HG02981 (cell line): ENCODE results near the gene CDYL2.

Experiments used
- ATAC-seq: cut with Tn5 transposase; IDR thresholded peaks from one replicate; pipeline ENCODE4 v1.9.1; 2021; ENCODE audit warnings: mild to moderate bottlenecking, moderate library complexity; ENCODE audit not compliant: unreplicated experiment

The CDYL2 gene

DNA sequence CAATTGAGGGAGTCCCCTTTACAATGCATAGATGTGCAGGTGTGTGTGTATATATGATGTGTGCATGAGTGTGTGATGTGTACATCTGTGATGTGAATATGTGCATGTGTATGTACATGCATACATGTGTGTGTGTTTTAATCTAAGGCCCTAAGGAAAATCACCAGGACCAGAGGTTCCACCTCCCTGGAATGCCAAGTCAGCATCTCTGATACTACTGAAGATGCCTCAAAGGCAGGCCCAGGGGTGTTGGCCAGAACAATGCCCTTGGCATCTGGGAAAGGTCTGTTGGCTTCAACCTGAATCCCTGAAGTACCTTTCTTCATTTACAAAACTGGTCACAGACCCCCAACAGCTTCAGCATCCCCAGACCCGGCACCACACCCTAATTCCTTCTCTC, 129.5 kb downstream of the CDYL2 start:
- ATAC-seq = no peak

- ATAC-seq = no peak
Measured at GRCh38 chr16:80672379-80672778, 132.0 kb downstream of the CDYL2 start.

DNA sequence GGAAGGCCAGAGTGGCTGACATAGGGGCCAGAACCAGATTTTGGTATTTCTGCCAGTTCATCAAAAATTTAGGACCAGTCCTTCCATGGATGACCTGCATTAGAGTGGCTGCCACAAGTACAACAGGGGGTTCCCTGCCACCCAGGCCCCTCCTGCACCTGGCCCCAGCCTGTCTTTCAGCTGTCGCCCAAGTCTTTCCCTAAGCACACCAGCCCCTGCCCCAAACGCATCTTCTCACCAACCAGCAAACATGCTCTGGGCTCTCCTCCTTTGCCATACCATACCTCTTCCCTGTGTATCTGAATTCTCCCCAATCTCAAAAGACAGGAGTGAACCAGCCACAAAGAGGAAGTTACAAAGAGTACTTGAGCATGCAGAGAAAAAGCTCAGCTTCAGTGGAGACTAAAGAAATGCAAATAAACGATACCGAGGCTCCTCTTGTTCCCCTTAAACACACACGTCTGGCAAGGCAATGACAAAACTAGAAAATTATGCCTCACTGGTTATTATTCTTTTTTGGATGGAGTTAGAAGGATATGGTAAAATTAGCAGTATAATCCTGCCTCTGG, 133.0 kb downstream of the CDYL2 start:
- ATAC-seq = peak; percentile 56

- no peak for ATAC-seq
Measured at GRCh38 chr16:80670170-80670865, 134.1 kb downstream of the CDYL2 start.

- no peak for ATAC-seq
Measured at GRCh38 chr16:80669673-80670072, 134.7 kb downstream of the CDYL2 start.

DNA sequence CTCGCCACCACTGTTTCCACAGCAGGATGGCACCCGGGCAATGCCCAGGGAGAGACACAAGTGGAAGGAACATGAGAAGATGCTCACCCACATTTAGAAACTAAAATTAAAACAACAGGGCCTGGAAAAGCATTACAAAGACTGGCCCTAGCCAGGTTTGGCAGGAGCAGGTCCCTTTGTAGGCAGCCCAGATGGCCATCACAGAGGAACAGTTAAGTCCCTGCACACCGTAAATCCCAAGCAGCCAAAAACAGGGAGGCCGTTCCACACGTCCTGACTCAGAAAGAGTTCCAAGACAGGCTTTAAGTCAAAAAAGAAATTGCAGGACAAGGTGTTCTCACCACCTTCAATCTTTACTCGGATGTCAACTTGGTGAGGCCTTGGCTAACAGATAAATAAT, 136.5 kb downstream of the CDYL2 start:
- no peak for ATAC-seq

- ATAC-seq = no peak
Measured at GRCh38 chr16:80667251-80667560, 137.2 kb downstream of the CDYL2 start.

DNA sequence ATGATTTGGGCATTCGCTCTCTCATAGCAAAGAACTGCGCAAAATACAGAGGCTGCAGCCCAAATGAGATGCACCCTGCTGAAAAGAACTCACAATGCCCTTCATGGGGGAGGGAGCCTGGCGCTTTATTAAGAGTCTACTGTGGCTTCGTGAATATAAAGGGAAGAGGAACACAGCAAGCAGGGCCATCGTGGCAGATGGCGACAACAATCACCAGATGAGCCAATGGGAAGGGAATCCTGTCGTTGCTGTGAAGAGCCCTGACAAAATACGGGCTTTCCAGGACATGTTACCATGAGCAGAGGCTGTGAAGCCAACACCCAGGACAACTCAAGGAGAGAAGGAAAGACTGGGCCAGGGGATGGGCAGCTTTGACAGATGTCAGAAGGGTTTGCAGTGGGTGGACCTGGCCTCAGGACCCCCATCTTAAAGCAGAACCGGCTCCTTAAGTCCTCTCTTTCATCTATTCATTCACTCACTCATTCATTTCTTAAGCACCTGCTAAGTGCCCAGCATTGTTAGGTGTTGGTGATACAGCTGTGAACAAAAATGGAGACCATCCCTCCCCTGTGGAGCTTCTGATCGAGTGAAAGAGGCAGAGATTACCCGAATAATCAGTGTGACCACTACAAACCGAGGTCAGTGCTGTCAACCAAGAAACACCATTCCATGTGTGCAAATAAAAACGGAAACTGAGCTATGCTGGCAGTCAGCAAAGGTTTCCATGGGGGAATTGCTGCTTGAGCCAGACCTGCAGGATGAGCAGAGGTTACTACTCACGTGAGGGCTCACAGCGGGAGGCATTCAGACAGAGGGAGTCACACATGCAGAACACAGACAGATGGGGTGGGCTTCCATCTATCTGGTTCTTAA, 137.8 kb downstream of the CDYL2 start:
- ATAC-seq = no peak

DNA sequence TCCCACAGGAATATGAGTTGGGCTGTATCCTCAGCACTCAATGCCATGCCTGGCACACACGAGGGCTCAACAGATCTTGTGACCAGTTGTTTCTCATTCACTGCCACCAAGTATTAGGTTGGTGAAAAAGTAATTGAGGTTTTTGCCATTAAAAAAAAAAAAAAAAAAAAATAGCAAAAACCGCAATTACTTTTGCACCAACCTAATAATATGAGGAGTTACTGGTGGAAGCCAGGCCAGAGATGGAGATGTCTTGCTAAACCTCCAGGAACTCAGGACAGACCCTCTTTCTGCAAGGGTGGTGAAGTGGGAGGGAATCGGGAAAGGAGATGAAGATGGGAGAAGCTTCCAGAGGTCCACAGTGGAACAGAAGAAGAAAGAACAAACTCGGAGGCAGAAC, 139.0 kb downstream of the CDYL2 start:
- ATAC-seq = no peak

- no peak for ATAC-seq
Measured at GRCh38 chr16:80664786-80665185, 139.6 kb downstream of the CDYL2 start.

DNA sequence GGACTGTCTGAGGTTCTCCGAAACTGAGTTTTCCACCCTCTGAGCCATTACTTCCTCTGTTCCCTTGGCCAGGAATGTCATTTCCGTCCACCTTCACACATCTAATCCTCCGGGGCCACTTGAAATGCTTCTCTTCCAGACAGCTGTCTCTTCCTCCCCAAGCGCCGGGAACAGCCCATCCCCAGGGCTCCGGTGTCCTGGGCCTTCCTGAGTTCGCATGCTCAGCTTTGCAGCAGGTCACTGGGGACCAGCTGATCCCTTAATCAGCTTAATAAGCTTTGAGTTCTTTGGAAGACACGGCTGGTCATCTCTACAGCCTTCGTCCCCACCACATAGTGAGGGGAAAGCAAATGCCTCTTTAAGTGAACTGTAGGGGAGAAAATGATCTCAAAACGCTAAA, 140.2 kb downstream of the CDYL2 start:
- no peak for ATAC-seq

DNA sequence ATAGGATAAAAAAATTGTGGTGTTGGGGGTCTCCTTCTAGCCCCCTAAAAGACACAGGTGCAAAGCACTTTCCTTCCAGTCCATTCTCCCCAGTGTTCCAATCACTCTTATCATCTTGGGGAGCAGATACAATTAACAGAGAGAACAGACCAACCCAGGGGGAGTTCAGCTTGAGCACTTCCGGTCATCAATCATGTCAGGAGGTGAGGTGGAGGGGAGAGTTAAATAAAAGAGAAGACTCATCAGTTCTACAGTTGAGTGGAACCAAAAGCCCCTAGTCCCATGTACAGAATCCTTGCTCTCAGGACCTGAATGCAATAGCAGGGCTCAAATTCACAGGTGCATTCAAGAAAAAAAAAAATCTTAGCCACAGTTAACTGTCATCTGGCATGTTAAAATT, 141.3 kb downstream of the CDYL2 start:
- ATAC-seq = no peak

DNA sequence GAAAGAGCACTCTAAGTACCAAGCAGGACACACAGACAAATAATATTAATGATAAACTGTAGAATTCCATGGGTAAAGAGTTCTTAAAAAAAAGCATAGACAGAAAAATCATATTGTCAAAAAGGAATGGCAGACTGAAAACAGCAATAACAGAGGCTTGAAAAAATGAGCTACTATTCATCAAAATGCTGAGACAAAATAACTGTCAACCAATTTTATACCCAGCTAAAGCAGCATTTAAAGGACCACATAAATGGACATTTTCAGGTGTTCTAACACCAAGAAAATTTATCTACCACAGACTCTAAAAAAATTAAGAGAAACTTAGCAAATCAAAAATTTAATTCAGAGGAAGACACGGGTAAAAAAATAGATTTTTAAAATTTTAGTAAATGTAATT, 144.5 kb downstream of the CDYL2 start:
- no peak for ATAC-seq

DNA sequence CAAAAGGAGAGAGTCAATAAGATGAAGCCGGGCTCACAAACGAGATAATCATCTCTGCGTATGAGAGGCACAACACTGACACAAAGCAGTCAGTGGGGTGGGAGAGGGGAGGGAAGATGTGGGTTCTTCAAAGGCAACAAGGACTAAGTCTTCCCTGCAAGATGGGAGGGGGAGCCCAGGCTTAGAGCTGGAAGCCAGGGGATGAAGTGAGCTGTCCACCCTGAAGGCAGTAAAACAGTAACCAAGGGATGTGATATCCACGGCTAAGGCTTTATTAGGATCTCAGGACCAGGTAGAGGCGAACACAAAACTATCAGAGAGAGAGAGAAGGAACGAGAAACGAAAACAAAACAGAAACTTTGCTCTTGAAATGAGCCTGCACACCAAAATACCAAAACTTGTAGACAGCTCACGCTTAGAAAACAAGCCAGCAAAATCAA, 147.7 kb downstream of the CDYL2 start:
- ATAC-seq = peak; percentile 87

GRCh38 chr16:80656161-80656560, 148.2 kb downstream of the CDYL2 start:
- no peak for ATAC-seq

GRCh38 chr16:80655751-80656150, 148.6 kb downstream of the CDYL2 start:
- no peak for ATAC-seq

- no peak for ATAC-seq
Measured at GRCh38 chr16:80654094-80654862, 150.1 kb downstream of the CDYL2 start.

GRCh38 chr16:80652441-80652840, 152.0 kb downstream of the CDYL2 start:
- ATAC-seq = no peak

DNA sequence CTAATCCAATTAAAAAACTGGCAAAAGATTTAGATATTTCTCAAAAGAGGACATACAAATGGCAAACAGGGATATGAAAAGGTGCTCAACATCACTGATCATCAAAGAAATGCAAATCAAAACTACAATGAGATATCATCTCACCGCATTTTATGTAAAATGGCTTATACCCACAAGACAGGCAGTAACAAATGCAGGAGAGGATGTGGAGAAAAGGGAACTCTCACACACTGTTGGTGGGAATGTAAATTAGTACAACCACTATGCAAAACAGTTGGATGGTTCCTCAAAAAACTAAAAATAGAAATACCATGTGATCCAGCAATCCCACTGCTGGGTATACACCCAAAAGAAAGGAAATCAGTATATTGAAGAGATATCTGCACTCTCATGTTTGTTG, 154.1 kb downstream of the CDYL2 start:
- peak; percentile 68 for ATAC-seq

DNA sequence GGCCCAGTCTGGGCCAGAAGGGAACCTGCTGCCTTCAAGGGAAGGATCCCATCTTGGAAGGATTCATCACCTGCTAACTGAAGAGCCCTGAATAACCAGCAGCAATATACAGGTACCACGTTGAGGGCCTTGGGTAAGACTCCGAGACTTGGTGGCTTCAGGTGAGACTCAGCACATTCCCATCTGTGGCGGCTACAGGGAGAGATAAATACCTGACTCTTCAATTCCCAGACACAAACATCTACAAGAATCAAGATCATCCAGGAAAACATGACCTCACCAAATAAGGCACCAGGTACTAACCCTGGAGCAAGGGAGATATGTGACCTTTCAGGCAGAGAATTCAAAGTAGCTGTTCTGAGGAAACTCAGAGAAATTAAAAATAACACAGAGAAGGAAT, 164.1 kb downstream of the CDYL2 start:
- no peak for ATAC-seq

DNA sequence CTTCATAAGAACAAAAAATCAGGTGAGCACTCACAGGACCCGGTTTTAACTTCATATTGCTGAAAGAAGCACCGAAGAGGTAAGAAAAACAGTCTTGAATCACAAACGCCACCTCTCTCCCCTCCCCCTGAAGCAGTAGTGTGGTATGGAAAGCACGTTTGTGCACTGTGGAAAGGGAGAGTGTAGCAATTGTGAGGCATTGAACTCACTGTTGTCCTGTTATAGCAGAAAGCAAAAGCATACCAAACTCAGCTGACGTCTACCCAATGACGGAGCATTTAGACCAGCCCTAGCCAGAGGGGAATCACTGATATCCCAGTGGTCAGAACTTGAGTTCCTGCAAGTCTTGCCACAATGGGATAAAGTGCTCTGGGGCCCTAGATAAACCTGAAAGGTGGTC, 164.8 kb downstream of the CDYL2 start:
- no peak for ATAC-seq
